ENCODE results near the gene RIT1. TPM values are rescaled to one million over a fixed set of nuclear protein-coding genes. Genes with fewer than 3 reads are reported as not detected.

Gene RIT1
- total and polyA plus RNA-seq, 2 of the 13 experiments (the other 11 are each of a cell fraction or from before 2014, with no cell fraction given) = 12.2 to 32.2 TPM

- TF ChIP-seq ZNF318 (CRISPR knock-in tag; IDR thresholded peaks at IDR 0.05) (no peak), PTBP1 (IDR thresholded peaks at IDR 0.05; ENCODE audit: low read depth, low read length, poor library complexity, severe bottlenecking) (no peak), IRF2 (CRISPR knock-in tag; IDR thresholded peaks at IDR 0.05) (0 out of 2 replicates have a peak, but pooled peaks have one; percentile 24), LCORL (IDR thresholded peaks at IDR 0.05) (no peak), LCORL (CRISPR knock-in tag; IDR thresholded peaks at IDR 0.05) (0 out of 2 replicates have a peak, but pooled peaks have one; percentile 56), NFKBIZ (CRISPR knock-in tag; IDR thresholded peaks at IDR 0.05) (no peak), HMG20B (CRISPR knock-in tag; conservative IDR thresholded peaks at IDR 0.05) (no peak), ZNF121 (CRISPR knock-in tag; IDR thresholded peaks at IDR 0.05) (peak; percentile 72; the same call in 1 of the 2 replicates), RCOR2 (CRISPR knock-in tag; IDR thresholded peaks at IDR 0.05) (0 out of 2 replicates have a peak, but pooled peaks have one; percentile 33), ZNF605 (CRISPR knock-in tag; IDR thresholded peaks at IDR 0.05) (no peak), PPARG (CRISPR knock-in tag; conservative IDR thresholded peaks at IDR 0.05) (0 out of 2 replicates have a peak, but pooled peaks have one; percentile 56), DRAP1 (CRISPR knock-in tag; IDR thresholded peaks at IDR 0.05) (0 out of 2 replicates have a peak, but pooled peaks have one; percentile 14), STAG1 (CRISPR knock-in tag; IDR thresholded peaks at IDR 0.05) (peak; percentile 95), RAD21 (CRISPR knock-in tag; IDR thresholded peaks at IDR 0.05) (peak; percentile 87), FOXO1 (CRISPR knock-in tag; IDR thresholded peaks at IDR 0.05) (no peak), ZBTB7A (CRISPR knock-in tag; IDR thresholded peaks at IDR 0.05) (no peak), GFI1 (CRISPR knock-in tag; IDR thresholded peaks at IDR 0.05; ENCODE audit: borderline replicate concordance) (no peak), ZNF17 (CRISPR knock-in tag; IDR thresholded peaks at IDR 0.05) (no peak), SRSF4 (IDR thresholded peaks at IDR 0.05; ENCODE audit: low read depth, low read length, poor library complexity, severe bottlenecking) (no peak), RXRB (CRISPR knock-in tag; IDR thresholded peaks at IDR 0.05; ENCODE audit: borderline replicate concordance) (peak; percentile 52; the same call in 1 of the 2 replicates), NR2F6 (IDR thresholded peaks at IDR 0.05) (no peak), NR2F6 (CRISPR knock-in tag; IDR thresholded peaks at IDR 0.05) (peak; percentile 30; the same call in 1 of the 2 replicates), NAIF1 (CRISPR knock-in tag; IDR thresholded peaks at IDR 0.05; ENCODE audit: borderline replicate concordance) (no peak), SAFB2 (CRISPR knock-in tag; IDR thresholded peaks at IDR 0.05; ENCODE audit: borderline replicate concordance, low read depth) (no peak), ZNF841 (CRISPR knock-in tag; IDR thresholded peaks at IDR 0.05; ENCODE audit: borderline replicate concordance) (no peak), KLF11 (CRISPR knock-in tag; IDR thresholded peaks at IDR 0.05) (0 out of 2 replicates have a peak, but pooled peaks have one; percentile 43), THAP11 (CRISPR knock-in tag; IDR thresholded peaks at IDR 0.05) (peak; percentile 54)
Measured at GRCh38 chr1:155938220-155938627, 27.1 kb upstream of the RIT1 start (continued).
